Endothelial cell of umbilical vein (primary cell): ENCODE measurements around the gene SRGAP3. TPM values are rescaled to one million over a fixed set of nuclear protein-coding genes. Genes with fewer than 3 reads are reported as not detected.

Experiments used
- BruUV-seq: library from RNA; stranded (reverse); fragments of 400-500 nt; replicated peaks from 2 replicates; lab custom pipeline; 2021; lab: Mats Ljungman, UMichigan
- CTCF ChIA-PET: fragments of 300-600, 350-600 bp; sonication (Branson Sonifier 250); formaldehyde crosslinking; loops from one replicate; lab custom pipeline; 2021; ENCODE audit warnings: antibody characterized with exemption, inconsistent platforms; lab: Charles Lee
- POLR2A ChIA-PET: fragments of 300-600, 350-600 bp; sonication (Branson Sonifier 250); formaldehyde crosslinking; loops from one replicate; lab custom pipeline; 2021; ENCODE audit warnings: antibody characterized with exemption, inconsistent platforms; lab: Charles Lee
- DNase-seq: peaks from one replicate; pipeline ENCODE4 v3.0.0-alpha.2; 2011; ENCODE audit warnings: low read depth, low spot score
- FAIRE-seq: peaks from 2 replicates; lab custom pipeline; 2011; peaks lifted over from hg19 to GRCh38; lab: Jason Lieb, UNC
- H2AFZ ChIP-seq: 2 replicates; pipeline ENCODE4 v1.6.0; 2012; ENCODE audit warnings: low read depth, low read length, control low read depth, inconsistent platforms
- H3K27ac ChIP-seq: 2 replicates; pipeline ENCODE4 v1.5.1; 2011; ENCODE audit warnings: low read depth, mild to moderate bottlenecking, control low read depth, low read length, moderate library complexity; ENCODE audit not compliant: insufficient read depth
- H3K27me3 ChIP-seq, 2 experiments: 2 replicates each; pipeline versions ENCODE4 v1.6.0 to v1.6.1; 2011; ENCODE audit warnings: low read length in 2 of 2, mixed read lengths in 1 of 2; ENCODE audit not compliant: control insufficient read depth in 2 of 2, insufficient read depth in 2 of 2
- H3K36me3 ChIP-seq, 2 experiments: 2 replicates in 1 of 2; 3 replicates in 1 of 2; pipeline ENCODE4 v1.5.1; 2011; ENCODE audit warnings: low read length in 2 of 2, mild to moderate bottlenecking in 1 of 2, moderate library complexity in 1 of 2; ENCODE audit not compliant: control insufficient read depth in 2 of 2, insufficient read depth in 2 of 2; ENCODE audit errors: extremely low read depth in 1 of 2
- H3K4me1 ChIP-seq: 3 replicates; pipeline ENCODE4 v1.5.1; 2011; ENCODE audit warnings: mild to moderate bottlenecking, low read length; ENCODE audit not compliant: control insufficient read depth, insufficient read depth; ENCODE audit errors: extremely low read depth
- H3K4me2 ChIP-seq: 2 replicates; pipeline ENCODE4 v1.6.1; 2011; ENCODE audit warnings: low read length, control low read depth, mixed read lengths; ENCODE audit not compliant: insufficient read depth
- H3K4me3 ChIP-seq, 3 experiments: fragments of 200-600 bp in 1 of 3; sonication (generic), shearing (Covaris generic) in 1 of 3; replicated peaks in 1 of 3; 2 replicates each; pipeline ENCODE4 v1.5.1; 2011 to 2016; ENCODE audit warnings: control low read depth in 3 of 3, low read length in 3 of 3, mild to moderate bottlenecking in 2 of 3, inconsistent platforms in 1 of 3, low read depth in 1 of 3, moderate library complexity in 1 of 3; ENCODE audit not compliant: insufficient read depth in 1 of 3
- H3K79me2 ChIP-seq: 2 replicates; pipeline ENCODE4 v1.6.0; 2012; ENCODE audit warnings: low read length, inconsistent platforms; ENCODE audit not compliant: control insufficient read depth, insufficient read depth
- H3K9ac ChIP-seq: replicated peaks from 2 replicates; pipeline ENCODE3; 2011; ENCODE audit warnings: low read length, control low read depth; ENCODE audit not compliant: insufficient read depth; ENCODE audit errors: extremely low read depth
- H3K9me1 ChIP-seq: replicated peaks from 3 replicates; pipeline ENCODE4 v1.6.0; 2011; ENCODE audit warnings: mild to moderate bottlenecking, low read length; ENCODE audit not compliant: control insufficient read depth, insufficient read depth; ENCODE audit errors: extremely low read depth
- H3K9me3 ChIP-seq: replicated peaks from 2 replicates; pipeline ENCODE4 v1.5.1; 2012; ENCODE audit warnings: low read length, inconsistent platforms; ENCODE audit not compliant: control insufficient read depth, insufficient read depth
- H4K20me1 ChIP-seq: replicated peaks from 2 replicates; pipeline ENCODE3; 2011; ENCODE audit warnings: mild to moderate bottlenecking, low read length; ENCODE audit not compliant: control insufficient read depth, insufficient read depth; ENCODE audit errors: extremely low read depth
- EZH2 ChIP-seq: IDR thresholded peaks from 2 replicates; pipeline ENCODE4 v1.6.1; 2012; ENCODE audit warnings: borderline replicate concordance, low read depth, mild to moderate bottlenecking, moderate library complexity, low read length, inconsistent platforms; ENCODE audit not compliant: severe bottlenecking
- FOS ChIP-seq: IDR thresholded peaks from 2 replicates; pipeline ENCODE4 v1.6.1; 2011; ENCODE audit warnings: mild to moderate bottlenecking, low read length, moderate library complexity, borderline replicate concordance; ENCODE audit not compliant: insufficient read depth
- GATA2 ChIP-seq: IDR thresholded peaks from 2 replicates; pipeline ENCODE4 v1.7.0; 2011; ENCODE audit warnings: low read depth, mild to moderate bottlenecking, moderate library complexity, mixed read lengths, low read length; ENCODE audit not compliant: insufficient read length, insufficient read depth
- JUN ChIP-seq: IDR thresholded peaks from 2 replicates; pipeline ENCODE4 v1.6.1; 2011; ENCODE audit warnings: borderline replicate concordance, low read depth; ENCODE audit not compliant: insufficient read length, insufficient read depth
- MYC ChIP-seq: IDR thresholded peaks from one replicate; pipeline ENCODE4 v1.6.1; 2011; ENCODE audit warnings: mild to moderate bottlenecking, low read depth, low read length
- POLR2A ChIP-seq: IDR thresholded peaks from 2 replicates; pipeline ENCODE4 v1.6.1; 2012; ENCODE audit warnings: low read depth, mild to moderate bottlenecking, control low read depth, low read length
- POLR2AphosphoS5 ChIP-seq: IDR thresholded peaks from 2 replicates; pipeline ENCODE4 v1.6.1; 2012; ENCODE audit warnings: low read depth, mild to moderate bottlenecking, control low read depth, low read length, moderate library complexity; ENCODE audit not compliant: insufficient read depth
- dilution Hi-C: fragments of 300-500 bp; cut with MboI; formaldehyde crosslinking; loops from one replicate; pipeline ENCODE4 v1.15.0; 2019; ENCODE audit warnings: low sequenced_read_pairs; ENCODE audit not compliant: extremely low pct_ligation_motif_present
- intact Hi-C: fragments of 100-400 bp; cut with micrococcal nuclease; formaldehyde crosslinking; loops from one replicate; pipeline ENCODE4 v1.10.0; 2022
- polyA plus RNA-seq, 4 experiments: library from polyadenylated mRNA; depleted of rRNA in 3 of 4; stranded (reverse) in 3 of 4; unstranded in 1 of 4; fragments of >200 nt; gene quantifications; 2 replicates each; pipeline versions ENCODE4 v1.2.1 to v1.2.3, GENCODE V29; 2011 to 2012; ENCODE audit warnings: missing spikeins in 1 of 4
- total RNA-seq: library from RNA; stranded (reverse); gene quantifications from 2 replicates; pipeline ENCODE4 v1.2.3, GENCODE V29; 2021
- TF ChIP-seq, protein P1 (sequence below): IDR thresholded peaks from 2 replicates; pipeline ENCODE4 v1.6.1; 2011; ENCODE audit not compliant: insufficient read depth, insufficient read length
- TF ChIP-seq, protein P2 (sequence below), 2 donors: IDR thresholded peaks; 1 replicate in 1 of 2; 2 replicates in 1 of 2; pipeline ENCODE4 v1.5.1; 2011; ENCODE audit warnings: low read length in 2 of 2, mild to moderate bottlenecking in 2 of 2, moderate library complexity in 2 of 2, control low read depth in 1 of 2, inconsistent platforms in 1 of 2, low read depth in 1 of 2; ENCODE audit not compliant: insufficient read depth in 1 of 2; ENCODE audit errors: extremely low read depth in 1 of 2

SRGAP3 gene
- total and polyA plus RNA-seq, 2 donors (not counting 3 experiments of a cell fraction or from before 2014, with no cell fraction given), result 0.06 TPM; not detected in 1

DNA sequence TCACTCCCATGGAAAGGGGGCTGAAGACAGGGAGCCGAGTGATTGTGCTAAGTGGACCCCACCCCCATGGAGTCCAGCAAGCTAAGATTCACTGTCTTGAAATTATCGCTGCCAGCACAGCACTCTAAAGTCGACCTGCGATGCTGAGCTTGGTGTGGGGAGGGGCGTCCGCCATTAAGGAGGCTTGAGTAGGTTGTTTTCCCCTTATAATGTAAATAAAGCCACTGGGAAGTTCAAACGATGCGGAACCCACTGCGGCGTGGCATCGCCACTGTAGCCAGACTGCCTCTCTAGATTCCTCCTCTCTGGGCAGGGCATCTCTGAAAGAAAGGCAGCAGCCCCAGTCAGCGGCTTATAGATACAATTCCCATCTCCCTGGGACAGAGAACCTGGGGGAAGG lies 10.9 kb upstream of the SRGAP3 start:
- TF ChIP-seq EZH2 (no peak), MYC (no peak), FOS (no peak), JUN (no peak), POLR2AphosphoS5 (no peak), GATA2 (no peak)
- TF ChIP-seq, protein P1, sequence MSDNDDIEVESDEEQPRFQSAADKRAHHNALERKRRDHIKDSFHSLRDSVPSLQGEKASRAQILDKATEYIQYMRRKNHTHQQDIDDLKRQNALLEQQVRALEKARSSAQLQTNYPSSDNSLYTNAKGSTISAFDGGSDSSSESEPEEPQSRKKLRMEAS, result no peak
- ChIA-PET CTCF (interaction anchor here (1.9 kb wide), 1 partner anchor 11 kb away, joined by 5 read pairs; the partner anchor contains the start of gene SRGAP3), POLR2A (no interaction called here)
- dilution Hi-C loops (no loop called here), intact Hi-C loops (no loop called here)
- H3K27ac ChIP-seq, result no peak overlapping the region
- no peaks in the 10 kb centered on the region for H3K27me3 ChIP-seq
- H3K36me3 ChIP-seq, result no peaks in the 10 kb centered on the region
- no peaks in the 10 kb centered on the region for H3K79me2 ChIP-seq
- no peaks in the 10 kb centered on the region for H3K9me1 ChIP-seq
- DNase-seq (no peak), FAIRE-seq (no peak)
- no TSS peak for BruUV-seq
- no peaks in the 10 kb centered on the region for H4K20me1 ChIP-seq
- H3K4me2 ChIP-seq, result no peak overlapping the region
- no peaks in the 10 kb centered on the region for H3K9me3 ChIP-seq
- H2AFZ ChIP-seq, result no peak overlapping the region
- H3K4me3 ChIP-seq, result no peak overlapping the region
- no peaks in the 10 kb centered on the region for H3K4me1 ChIP-seq
- H3K9ac ChIP-seq, result no peak overlapping the region

DNA sequence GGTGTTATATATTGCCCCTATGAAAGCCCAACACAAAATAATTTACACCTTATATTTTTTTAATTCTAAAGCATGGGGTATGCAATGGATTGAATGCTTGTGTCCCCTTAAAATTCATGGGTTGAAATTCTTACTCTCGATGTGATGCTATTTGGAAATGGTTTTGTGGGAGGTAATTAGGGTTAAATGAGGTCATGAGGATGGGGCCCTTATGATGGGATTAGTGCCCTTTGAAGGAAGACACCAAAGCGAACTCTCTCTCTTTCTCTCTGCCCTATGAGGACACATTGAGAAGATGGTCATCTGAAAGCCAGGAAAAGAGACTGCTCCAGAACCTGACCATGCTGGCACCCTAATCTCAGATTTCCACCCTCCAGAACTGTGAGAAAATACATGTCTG lies 7.6 kb upstream of the SRGAP3 start:
- H3K4me3 ChIP-seq, result no peak overlapping the region
- no peaks in the 10 kb centered on the region for H3K9me1 ChIP-seq
- dilution Hi-C loops, result no loop called here
- H3K36me3 ChIP-seq, result no peaks in the 10 kb centered on the region
- no peaks in the 10 kb centered on the region for H3K27me3 ChIP-seq
- no peak overlapping the region for H3K9ac ChIP-seq
- intact Hi-C loops, result no loop called here
- no peaks in the 10 kb centered on the region for H3K9me3 ChIP-seq
- POLR2A ChIA-PET, result no interaction called here
- no peaks in the 10 kb centered on the region for H3K79me2 ChIP-seq
- CTCF ChIA-PET, result no interaction called here
- no peak overlapping the region for H3K27ac ChIP-seq
- no peaks in the 10 kb centered on the region for H4K20me1 ChIP-seq
- H2AFZ ChIP-seq, result no peak overlapping the region
- BruUV-seq, result no TSS peak
- no peak for TF ChIP-seq JUN
- no peak for TF ChIP-seq POLR2A
- TF ChIP-seq, protein P2, sequence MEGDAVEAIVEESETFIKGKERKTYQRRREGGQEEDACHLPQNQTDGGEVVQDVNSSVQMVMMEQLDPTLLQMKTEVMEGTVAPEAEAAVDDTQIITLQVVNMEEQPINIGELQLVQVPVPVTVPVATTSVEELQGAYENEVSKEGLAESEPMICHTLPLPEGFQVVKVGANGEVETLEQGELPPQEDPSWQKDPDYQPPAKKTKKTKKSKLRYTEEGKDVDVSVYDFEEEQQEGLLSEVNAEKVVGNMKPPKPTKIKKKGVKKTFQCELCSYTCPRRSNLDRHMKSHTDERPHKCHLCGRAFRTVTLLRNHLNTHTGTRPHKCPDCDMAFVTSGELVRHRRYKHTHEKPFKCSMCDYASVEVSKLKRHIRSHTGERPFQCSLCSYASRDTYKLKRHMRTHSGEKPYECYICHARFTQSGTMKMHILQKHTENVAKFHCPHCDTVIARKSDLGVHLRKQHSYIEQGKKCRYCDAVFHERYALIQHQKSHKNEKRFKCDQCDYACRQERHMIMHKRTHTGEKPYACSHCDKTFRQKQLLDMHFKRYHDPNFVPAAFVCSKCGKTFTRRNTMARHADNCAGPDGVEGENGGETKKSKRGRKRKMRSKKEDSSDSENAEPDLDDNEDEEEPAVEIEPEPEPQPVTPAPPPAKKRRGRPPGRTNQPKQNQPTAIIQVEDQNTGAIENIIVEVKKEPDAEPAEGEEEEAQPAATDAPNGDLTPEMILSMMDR (IDR thresholded peaks at IDR 0.05; ENCODE audit: extremely low read depth in 1 of 2, insufficient read depth in 1 of 2, low read depth in 1 of 2, low read length in 2 of 2), result no peak
- TF ChIP-seq POLR2AphosphoS5, result no peak
- TF ChIP-seq GATA2, result no peak
- TF ChIP-seq FOS, result no peak
- TF ChIP-seq, protein P1, result no peak
- H3K4me2 ChIP-seq, result no peak overlapping the region
- H3K4me1 ChIP-seq, result no peaks in the 10 kb centered on the region
- FAIRE-seq (no peak), DNase-seq (no peak)
